GM12872 (cell line): ENCODE data around the gene C1orf210.

Experiments used
- TF ChIP-seq, protein P1 (sequence below): IDR thresholded peaks from 3 replicates; pipeline ENCODE4 v1.5.1; 2011; ENCODE audit warnings: low read depth, mild to moderate bottlenecking, low read length, moderate library complexity; ENCODE audit not compliant: insufficient read depth

The C1orf210 gene

DNA sequence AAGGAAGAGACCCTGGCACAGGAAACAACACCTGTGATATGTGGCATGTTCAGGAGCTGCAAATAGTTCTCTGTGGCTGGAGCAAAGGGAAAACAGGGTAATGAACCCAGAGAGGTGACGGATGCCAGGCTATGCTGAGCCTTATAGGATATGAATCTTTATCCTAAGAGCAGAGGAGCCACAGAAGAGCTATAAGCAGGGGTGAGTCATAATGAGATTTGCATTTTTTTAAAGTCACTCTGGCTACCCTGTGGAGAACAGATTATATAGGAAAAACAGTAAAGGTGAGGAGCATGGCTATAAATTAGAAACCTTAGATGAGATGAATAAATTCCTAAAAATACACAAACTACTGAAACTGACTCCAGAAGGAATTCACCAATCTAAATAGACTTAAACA is 39.4 kb upstream of the C1orf210 start:
- TF ChIP-seq, protein P1, sequence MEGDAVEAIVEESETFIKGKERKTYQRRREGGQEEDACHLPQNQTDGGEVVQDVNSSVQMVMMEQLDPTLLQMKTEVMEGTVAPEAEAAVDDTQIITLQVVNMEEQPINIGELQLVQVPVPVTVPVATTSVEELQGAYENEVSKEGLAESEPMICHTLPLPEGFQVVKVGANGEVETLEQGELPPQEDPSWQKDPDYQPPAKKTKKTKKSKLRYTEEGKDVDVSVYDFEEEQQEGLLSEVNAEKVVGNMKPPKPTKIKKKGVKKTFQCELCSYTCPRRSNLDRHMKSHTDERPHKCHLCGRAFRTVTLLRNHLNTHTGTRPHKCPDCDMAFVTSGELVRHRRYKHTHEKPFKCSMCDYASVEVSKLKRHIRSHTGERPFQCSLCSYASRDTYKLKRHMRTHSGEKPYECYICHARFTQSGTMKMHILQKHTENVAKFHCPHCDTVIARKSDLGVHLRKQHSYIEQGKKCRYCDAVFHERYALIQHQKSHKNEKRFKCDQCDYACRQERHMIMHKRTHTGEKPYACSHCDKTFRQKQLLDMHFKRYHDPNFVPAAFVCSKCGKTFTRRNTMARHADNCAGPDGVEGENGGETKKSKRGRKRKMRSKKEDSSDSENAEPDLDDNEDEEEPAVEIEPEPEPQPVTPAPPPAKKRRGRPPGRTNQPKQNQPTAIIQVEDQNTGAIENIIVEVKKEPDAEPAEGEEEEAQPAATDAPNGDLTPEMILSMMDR, result no peak

DNA sequence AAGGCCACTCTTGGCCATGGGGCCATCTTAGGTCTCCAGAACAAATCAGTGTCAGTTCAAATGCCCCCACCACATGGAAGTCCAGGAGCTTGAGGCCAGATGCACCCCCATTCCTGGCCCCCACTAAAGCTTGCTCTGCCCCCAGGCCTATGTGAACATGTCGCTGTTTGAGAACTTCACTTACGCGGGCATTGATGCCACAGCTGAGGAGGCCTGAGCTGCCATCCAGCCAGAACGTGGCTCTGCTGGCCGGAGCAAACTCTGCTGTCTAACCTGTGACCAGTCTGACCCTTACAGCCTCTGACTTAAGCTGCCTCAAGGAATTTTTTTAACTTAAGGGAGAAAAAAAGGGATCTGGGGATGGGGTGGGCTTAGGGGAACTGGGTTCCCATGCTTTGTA is 37.1 kb upstream of the C1orf210 start:
- TF ChIP-seq, protein P1, result no peak

DNA sequence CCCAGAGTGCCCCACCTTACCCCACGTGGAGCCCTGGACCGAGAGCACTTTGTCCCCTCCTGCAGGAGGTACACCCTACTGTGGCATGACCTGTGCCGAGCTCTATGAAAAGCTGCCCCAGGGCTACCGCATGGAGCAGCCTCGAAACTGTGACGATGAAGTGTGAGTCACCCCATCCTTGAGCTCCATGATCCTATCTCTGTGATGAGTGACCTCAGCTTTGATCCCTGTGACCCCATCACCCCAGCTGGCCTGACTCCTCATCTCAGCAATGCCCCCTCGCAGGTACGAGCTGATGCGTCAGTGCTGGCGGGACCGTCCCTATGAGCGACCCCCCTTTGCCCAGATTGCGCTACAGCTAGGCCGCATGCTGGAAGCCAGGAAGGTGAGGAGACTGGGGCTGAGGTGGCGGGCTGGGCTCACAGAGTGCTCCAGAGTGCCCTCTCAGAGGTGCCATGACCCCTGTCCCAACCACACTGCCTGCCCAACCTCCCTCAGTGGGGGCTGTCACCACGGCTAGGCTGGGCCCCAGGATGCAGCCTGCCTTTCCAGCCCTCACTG is 36.0 kb upstream of the C1orf210 start:
- TF ChIP-seq, protein P1, result no peak

DNA sequence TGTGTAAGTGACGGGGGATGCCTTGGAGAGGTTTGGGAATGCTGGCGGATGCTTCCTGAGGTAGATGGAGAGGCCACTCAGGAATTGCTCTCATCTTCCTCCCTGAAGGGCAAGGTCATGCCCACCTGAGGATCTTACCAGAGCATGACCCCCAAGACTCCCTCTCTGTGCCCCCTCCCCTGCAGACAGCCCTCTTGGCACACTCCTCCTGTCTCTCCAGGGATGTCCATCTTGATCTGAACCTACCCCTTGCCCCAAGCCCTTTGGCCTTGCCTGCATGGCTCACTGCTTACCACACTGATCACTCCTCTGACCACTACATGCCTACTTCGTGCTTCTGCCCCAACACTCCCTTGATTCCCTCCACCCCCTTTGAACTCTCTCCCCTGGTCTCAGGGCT is 34.4 kb upstream of the C1orf210 start:
- TF ChIP-seq, protein P1, result no peak

DNA sequence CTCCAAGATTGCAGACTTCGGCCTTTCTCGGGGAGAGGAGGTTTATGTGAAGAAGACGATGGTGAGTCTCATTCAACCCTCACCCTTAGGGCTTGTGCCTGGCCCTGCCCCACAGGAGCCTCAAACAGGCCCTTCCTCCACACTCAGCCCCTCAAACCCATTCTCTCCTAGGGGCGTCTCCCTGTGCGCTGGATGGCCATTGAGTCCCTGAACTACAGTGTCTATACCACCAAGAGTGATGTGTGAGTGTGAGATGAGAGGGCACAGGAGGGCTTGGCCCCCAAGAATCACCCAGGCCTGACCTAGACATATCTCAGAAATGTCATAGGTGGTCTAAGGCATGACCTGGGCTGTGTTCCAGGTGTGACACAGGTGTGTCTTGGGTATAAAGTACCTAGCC is 33.9 kb upstream of the C1orf210 start:
- TF ChIP-seq, protein P1, result no peak

DNA sequence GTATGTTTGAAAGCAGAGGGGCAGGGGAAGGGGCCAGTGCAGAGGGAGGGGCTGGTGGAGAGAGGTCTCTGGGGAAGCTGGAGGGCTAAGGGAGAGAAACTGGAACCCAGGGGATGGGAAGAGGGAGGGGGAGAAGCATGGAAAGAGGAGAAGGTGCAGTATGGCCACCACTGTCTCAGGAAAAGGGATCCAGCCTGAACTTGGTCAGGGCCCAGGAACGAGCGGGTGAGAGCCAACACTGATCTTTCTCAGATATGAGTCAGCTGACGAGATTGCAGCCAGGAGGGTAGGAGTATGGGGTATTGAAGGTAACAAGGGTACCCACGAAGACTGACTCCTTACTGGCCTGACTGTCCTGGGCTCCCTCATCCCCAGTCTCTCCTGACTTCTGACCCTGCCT is 33.5 kb upstream of the C1orf210 start:
- TF ChIP-seq, protein P1, result no peak

DNA sequence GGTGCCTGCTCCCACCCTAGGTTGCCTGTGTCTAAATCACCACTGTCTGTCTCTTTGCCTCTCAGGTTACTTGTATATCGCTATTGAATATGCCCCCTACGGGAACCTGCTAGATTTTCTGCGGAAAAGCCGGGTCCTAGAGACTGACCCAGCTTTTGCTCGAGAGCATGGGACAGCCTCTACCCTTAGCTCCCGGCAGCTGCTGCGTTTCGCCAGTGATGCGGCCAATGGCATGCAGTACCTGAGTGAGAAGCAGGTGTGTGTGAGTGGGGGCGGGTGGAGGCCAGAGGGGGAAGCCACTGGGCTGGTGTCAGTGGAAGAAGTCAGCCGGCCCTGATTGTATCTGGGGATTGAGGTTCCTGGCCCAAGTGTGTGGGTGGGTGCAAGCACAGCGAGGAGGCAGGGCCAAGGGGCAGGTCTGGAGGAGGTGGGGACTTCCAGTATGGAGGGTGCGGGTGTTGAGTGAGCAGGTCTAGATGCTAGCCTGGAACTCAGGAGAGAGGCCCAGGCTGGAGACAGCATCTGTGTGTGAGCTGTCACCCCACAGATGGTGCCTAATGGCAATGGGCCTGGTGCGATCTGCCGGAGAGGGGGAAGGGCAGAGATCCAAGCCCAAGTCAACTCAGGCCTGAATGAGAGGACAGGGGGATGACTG is 32.6 kb upstream of the C1orf210 start:
- TF ChIP-seq, protein P1, result no peak
